Stimulated activated CD4-positive, alpha-beta T cell treated with anti-CD3 and anti-CD28 coated beads, Interleukin-12 subunit alpha, Interleukin-12 subunit beta, amount 100 ng/mL, for 24 hours (primary cell): ENCODE measurements around the gene NPAS3.

Source experiments
- DNase-seq, 2 experiments: peaks; one replicate each; pipeline ENCODE4 v3.0.0-alpha.2; 2020; ENCODE audit warnings: low read depth in 2 of 2

The NPAS3 gene

GRCh38 chr14:33014710-33015109, 76.0 kb downstream of the NPAS3 start:
- no peak for DNase-seq

- DNase-seq = no peak
These were observed 77.9 kb downstream of the NPAS3 start for GRCh38 chr14:33016613-33017012.

GRCh38 chr14:33017016-33017415, 78.3 kb downstream of the NPAS3 start:
- DNase-seq = no peak

GRCh38 chr14:33019346-33019745, 80.7 kb downstream of the NPAS3 start:
- DNase-seq = no peak

- DNase-seq = no peak
These were observed 88.3 kb downstream of the NPAS3 start for GRCh38 chr14:33026850-33027430.

GRCh38 chr14:33029511-33029910, 90.8 kb downstream of the NPAS3 start:
- no peak for DNase-seq

GRCh38 chr14:33030386-33030785, 91.7 kb downstream of the NPAS3 start:
- no peak for DNase-seq

- DNase-seq = no peak
These were observed 96.9 kb downstream of the NPAS3 start for GRCh38 chr14:33035416-33036194.

GRCh38 chr14:33039311-33039710, 100.6 kb downstream of the NPAS3 start:
- no peak for DNase-seq

GRCh38 chr14:33040372-33041140, 101.9 kb downstream of the NPAS3 start:
- no peak for DNase-seq

- no peak for DNase-seq
These were observed 103.9 kb downstream of the NPAS3 start for GRCh38 chr14:33042591-33042990.

- no peak for DNase-seq
These were observed 107.1 kb downstream of the NPAS3 start for GRCh38 chr14:33045760-33046159.

GRCh38 chr14:33052943-33053342, 114.3 kb downstream of the NPAS3 start:
- DNase-seq = no peak

- DNase-seq = no peak
These were observed 117.5 kb downstream of the NPAS3 start for GRCh38 chr14:33056213-33056612.

GRCh38 chr14:33057585-33057984, 118.9 kb downstream of the NPAS3 start:
- no peak for DNase-seq

- DNase-seq = no peak
These were observed 123.1 kb downstream of the NPAS3 start for GRCh38 chr14:33061667-33062325.

- DNase-seq = no peak
These were observed 123.8 kb downstream of the NPAS3 start for GRCh38 chr14:33062476-33062875.

GRCh38 chr14:33062881-33063280, 124.2 kb downstream of the NPAS3 start:
- no peak for DNase-seq

- no peak for DNase-seq
These were observed 124.8 kb downstream of the NPAS3 start for GRCh38 chr14:33063521-33063920.

GRCh38 chr14:33065634-33066033, 127.0 kb downstream of the NPAS3 start:
- DNase-seq = no peak

- DNase-seq = no peak
These were observed 129.4 kb downstream of the NPAS3 start for GRCh38 chr14:33068040-33068439.

- no peak for DNase-seq
These were observed 129.9 kb downstream of the NPAS3 start for GRCh38 chr14:33068626-33069025.
